HG03135 (cell line): ENCODE results near the gene GRK4.
"Not testable (repeated sequence)": the region's sequence is repeated elsewhere in the genome, so short reads cannot be mapped to it uniquely, and the experiment has no call there.

Source experiments
- ATAC-seq: cut with Tn5 transposase; IDR thresholded peaks from one replicate; pipeline ENCODE4 v1.9.1; 2021; ENCODE audit warnings: mild to moderate bottlenecking, moderate library complexity; ENCODE audit not compliant: unreplicated experiment

GRK4 gene

DNA sequence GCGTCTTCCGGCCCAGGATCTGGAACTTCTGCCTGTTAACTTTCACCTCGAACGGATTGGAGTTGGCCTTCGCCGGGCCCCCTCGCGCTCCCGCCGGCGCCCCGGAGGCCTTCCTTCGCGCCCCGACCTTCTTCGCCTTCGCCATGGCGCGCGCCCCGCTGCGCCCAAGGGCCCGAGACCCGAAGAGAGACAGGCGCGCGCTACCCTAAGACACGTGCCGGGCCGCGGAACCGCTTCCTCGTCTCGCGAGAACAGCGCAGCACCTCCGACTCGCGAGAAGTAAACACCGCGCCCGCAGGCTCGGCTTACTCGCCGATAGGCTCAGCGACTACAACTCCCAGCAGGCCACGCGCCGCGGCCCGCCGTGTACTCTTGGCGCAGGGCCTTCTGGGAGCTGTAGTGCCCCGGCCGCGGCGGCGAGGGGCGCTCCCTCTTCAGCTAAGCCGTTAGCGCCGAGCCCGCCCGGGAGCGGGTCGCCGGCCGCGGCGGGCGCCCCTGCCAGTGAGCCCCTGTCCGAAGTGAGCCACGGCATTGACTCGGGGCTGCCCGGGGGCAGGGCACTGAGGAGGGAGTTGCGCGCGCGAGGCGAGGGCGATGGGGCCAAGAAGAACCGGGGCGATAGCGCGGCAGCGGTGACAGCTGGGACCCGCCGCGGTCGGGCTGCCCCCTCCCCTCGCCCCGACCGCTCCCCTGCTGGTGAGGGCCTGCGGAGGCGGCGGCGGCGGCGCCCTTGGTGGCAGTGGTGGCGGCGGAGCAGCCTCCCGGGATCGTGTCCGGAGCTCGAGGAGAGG lies at the start of gene GRK4, which contains the start of gene NOP14:
Gene GRK4 (plus strand): TSS at position 397 of the 791 bp plus-strand sequence. CDS start 500 bp downstream, outside the sequence.
Gene NOP14 (minus strand): TSS at position 232 of the 791 bp plus-strand sequence. CDS start 87 bp downstream, at position 145.
- peak; percentile 86 for ATAC-seq

DNA sequence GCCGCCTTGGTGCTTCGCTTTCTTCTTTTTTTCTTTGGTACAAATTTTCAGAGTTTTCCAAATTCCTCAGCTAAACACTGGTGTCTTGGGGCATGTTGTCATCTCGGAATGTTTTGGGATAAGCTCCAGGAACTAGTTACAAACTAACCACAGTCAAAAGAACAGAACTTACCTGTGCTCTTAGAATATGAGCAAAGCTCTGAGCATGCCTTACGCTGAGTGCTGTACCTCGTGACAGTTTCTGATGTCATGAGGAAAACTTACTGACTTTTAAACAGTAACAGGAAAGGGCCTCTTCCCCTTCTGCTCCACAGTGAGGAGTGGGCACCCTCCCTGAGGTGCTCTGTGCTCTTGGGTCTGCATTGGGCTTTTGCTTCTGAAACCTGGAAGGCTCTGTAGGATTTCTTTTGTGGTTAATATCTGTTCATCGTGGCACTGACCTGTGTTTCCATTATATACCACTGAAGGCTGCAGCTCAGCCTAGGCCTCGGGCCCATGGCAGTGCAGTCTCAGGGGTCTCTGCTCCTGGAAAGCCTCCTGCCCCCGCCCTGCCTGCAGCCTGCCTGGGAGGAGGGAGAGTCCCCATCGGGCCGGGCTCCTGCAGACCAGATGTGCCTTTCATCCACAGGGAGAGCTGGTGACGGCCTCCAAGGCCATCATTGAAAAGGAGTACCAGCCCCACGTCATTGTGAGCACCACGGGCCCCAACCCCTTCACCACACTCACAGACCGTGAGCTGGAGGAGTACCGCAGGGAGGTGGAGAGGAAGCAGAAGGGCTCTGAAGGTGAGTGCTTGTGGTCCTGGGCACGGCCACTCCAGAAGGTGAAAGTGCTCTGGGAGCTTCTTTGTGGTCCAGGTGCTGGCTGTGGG lies 48.9 kb upstream of the GRK4 start:
- no peak for ATAC-seq

DNA sequence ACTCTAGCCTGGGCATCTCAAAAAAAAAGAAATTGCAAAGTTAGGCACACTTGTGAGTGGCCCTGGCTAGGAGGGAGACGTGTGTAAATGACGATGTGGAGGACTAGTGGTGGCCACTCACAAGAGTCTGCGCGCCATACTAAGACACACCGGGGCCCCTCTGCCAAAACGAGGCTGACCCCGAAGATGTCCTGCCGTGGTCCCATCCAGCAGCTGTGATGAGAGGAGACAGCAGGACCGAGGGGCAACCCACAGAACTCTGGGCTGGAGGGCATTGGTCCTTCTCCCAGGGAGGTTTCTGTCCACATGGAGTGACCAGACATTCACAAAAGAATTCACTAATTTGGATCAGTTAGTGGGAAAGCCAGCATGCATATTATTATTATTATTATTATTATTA lies 47.6 kb upstream of the GRK4 start:
- no peak for ATAC-seq

DNA sequence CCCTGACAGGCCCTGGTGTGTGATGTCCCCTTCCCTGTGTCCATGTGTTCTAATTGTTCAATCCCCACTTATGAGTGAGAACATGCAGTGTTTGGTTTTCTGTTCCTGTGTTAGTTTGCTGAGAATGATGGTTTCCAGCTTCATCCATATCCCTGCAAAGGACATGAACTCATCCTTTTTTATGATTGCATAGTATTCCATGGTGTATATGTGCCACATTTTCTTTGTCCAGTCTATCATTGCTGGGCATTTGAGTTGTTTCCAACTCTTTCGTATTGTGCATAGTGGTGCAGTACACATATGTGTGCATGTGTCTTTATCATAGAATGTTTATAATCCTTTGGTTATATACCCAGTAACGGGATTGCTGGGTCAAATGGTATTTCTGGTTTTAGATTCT lies 46.7 kb upstream of the GRK4 start:
- ATAC-seq, result not testable (repeated sequence)

- ATAC-seq, result not testable (repeated sequence)
Measured at GRCh38 chr4:2918300-2918699, 45.1 kb upstream of the GRK4 start.

DNA sequence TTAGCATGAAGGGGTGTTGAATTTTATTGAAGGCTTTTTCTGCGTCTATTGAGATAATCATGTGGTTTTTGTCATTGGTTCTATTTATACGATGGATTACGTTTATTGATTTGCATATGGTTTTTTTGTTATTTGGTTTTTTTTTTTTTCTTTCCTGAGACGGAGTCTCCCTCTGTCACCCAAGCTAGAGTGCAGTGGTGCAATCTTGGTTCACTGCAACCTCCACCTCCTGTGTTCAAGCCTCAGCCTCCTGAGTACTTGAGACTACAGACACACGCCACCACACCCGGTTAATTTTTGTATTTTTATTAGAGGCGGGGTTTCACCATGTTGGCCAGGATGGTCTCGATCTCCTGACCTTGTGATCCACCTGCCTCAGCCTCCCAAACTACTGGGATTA lies 44.7 kb upstream of the GRK4 start:
- not testable (repeated sequence) for ATAC-seq

DNA sequence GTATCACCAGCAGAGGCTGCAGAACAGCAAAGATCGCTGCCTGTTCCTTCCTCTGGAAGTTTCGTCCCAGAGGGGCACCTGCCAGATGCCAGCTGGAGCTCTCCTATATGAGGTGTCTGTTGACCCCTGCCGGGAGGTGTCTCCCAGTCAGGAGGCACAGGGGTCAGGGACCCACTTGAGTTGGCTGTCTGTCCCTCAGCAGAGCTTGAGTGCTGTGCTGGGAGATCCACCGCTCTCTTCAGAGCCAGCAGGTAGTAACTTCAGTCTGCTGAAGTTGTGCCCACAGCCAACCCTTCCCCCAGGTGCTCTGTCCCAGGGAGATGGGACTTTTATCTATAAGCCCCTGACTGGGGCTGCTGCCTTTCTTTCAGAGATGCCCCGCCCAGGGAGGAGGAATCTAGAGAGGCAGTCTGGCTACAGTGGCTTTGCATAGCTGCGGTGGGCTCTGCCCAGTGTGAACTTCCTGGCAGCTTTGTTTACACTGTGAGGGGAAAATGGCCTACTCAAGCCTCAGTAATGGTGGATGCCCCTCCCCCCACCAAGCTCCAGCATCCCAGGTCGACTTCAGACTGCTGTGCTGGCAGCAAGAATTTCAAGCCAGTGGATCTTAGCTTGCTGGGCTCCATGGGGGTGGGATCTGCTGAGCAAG lies 40.8 kb upstream of the GRK4 start:
- not testable (repeated sequence) for ATAC-seq

- ATAC-seq, result no peak
Measured at GRCh38 chr4:2923141-2923551, 40.2 kb upstream of the GRK4 start.

DNA sequence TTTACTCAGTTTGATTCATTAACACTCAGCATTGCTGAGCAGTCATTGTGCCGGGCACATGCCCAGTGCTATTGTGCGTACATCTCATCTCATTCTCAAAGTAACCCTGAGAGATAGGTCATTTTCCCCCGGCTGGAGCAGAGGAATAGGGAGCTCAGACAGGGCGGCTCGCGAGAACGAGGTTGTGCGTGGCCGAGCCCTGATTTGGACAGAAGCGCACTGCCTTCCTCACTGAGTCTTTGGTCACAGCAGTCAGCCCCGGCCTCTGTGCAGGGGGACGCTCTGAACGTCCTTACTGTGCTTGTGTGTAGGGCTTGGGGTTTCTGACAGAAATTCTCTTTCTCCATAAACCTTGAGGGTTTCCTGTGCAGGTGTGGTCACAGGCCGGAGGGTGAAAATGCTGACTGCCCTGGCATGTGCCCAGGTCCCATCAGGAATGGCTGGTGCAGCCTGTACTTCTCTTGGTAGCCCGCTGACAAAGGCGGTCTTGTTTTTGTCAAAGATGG lies 39.6 kb upstream of the GRK4 start:
- ATAC-seq, result no peak

GRCh38 chr4:2924286-2924685 lies 39.1 kb upstream of the GRK4 start:
- ATAC-seq, result no peak

GRCh38 chr4:2924765-2925301 lies 38.5 kb upstream of the GRK4 start:
- no peak for ATAC-seq

- ATAC-seq, result no peak
Measured at GRCh38 chr4:2925496-2925895, 37.9 kb upstream of the GRK4 start.

DNA sequence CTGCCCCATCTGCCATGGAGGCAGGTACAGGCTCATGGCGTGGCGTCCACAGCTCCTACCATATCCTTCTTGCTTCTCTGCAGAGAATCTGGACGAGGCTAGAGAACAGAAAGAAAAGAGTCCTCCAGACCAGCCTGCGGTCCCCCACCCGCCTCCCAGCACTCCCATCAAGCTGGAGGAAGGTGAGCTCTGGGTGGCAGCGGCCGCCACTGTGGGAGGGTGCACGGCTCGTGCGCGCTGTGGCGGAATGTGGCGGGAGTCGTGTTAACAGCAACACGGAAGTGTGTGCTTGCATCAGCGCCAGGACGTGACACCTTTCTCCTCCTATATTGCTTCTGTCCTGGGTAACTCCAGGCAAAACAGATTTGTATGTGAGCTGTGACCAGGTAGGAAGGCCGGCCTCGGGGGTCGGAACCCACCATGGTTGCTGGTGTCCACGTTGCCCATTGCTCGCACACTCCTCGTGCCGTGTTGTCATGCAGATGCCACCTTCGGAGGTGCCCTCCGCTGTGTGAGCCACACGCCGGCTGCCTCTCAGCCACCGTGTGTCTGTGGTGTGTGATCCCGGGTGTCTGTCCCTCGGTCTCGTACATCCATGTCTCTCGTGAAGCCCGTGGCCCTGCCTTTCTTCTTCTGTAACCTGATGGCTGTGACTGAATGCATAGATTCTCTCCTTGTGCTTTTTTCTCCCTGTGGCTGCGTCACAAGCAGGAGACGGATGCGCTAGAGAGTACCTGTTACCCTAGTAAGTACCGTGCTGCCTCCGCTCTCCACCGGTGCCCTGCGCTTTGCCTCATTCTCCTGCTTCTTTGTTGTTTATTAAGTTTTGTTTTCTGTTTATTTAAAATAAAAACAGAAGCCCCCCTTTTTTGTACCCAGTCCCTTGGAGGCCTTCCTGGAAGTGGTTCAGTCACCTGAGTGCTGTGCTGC lies 37.2 kb upstream of the GRK4 start:
- ATAC-seq, result no peak

- ATAC-seq, result no peak
Measured at GRCh38 chr4:2927016-2927695, 36.2 kb upstream of the GRK4 start.

DNA sequence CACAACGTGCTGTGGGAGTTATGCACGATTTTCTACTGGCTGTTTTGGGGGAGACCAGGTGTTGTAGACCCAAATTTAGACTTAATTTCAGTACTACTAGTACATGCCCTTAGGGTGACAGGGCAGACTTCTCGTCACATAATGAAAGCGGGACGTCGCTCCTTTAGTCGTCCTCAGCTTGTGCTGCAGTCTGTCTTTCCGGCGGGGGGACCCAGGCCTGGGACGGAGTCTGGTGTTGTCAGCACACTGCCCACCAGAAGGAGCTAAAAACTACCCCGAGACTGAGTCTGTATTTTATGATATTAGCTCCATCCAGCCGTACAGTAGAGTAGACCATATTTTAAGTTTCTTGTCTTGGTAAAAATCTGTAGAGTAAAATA lies 35.7 kb upstream of the GRK4 start:
- ATAC-seq, result no peak

DNA sequence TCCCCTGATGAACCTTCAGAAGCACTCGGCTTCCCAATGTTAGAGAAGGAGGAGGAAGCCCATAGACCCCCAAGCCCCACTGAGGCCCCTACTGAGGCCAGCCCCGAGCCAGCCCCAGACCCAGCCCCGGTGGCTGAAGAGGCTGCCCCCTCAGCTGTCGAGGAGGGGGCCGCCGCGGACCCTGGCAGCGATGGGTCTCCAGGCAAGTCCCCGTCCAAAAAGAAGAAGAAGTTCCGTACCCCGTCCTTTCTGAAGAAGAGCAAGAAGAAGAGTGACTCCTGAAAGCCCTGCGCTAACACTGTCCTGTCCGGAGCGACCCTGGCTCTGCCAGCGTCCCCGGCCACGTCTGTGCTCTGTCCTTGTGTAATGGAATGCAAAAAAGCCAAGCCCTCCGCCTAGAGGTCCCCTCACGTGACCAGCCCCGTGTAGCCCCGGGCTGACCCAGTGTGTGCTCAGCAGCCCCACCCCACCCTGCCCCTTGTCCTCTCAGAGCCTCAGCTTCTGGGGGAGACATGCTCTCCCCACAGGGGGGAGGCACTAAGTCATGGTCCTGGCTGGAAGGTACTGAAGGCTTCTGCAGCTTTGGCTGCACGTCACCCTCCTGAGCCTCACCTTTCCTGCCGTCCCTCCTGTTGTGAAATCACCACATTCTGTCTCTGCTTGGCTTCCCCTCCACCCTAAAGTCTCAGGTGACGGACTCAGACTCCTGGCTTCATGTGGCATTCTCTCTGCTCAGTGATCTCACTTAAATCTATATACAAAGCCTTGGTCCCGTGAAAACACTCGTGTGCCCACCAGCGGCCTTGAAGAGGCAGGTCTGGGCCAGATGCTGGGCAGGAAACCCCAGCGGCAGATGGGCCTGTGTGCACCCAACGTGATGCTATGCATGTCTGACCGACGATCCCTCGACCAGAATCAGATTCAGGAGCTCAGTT lies 34.9 kb upstream of the GRK4 start:
- no peak for ATAC-seq

DNA sequence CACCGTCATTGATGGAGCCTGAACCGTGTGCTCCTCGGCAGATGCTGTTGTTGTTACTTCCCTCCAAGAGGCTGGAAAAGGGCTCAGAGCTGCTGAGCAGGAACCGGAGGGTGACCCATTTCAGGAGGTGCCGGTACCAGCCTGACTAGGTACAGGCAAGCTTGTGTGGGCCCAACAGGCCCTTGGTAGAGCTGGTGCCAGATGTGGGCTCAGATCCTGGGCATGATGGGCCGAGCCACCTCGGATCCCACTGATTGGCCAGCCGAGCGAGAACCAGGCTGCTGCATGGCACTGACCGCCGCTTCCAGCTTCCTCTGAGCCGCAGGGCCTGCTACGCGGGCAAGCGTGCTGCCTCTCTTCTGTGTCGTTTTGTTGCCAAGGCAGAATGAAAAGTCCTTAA lies 33.9 kb upstream of the GRK4 start:
- no peak for ATAC-seq

DNA sequence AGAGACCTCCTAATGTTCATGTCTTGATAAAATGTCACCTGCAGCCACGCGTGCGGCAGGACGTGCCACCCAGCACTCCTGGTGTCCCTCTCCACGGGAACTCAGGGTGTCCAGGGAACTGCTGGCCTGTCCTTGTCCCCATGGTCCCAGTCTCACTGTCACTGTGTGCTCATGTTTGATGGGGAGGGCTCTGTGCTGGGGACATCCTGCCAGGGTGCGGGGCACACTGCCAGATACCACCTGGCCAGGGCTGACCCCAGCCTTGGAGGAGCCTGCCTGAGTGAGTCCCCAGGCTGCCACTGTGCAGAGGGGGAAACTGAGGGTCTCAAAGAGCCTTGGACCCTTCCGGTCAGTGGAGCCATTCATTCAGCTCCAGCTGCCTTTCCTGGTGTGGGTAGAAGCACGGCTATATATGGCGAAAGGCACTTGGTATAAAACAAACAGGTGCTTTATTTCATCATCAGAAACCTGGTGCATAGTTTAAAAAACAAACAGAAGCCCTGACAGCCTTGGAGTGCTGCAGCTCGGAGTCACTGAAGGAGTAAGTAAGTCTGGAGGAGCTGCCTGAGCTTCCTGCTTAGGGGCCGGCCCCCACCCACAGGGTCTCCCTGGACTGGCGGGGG lies 33.1 kb upstream of the GRK4 start:
- ATAC-seq, result no peak
